ENCODE data around the gene SDC1. TPM values are rescaled to one million over a fixed set of nuclear protein-coding genes. Genes with fewer than 3 reads are reported as not detected.

SDC1 gene
- total RNA-seq, 1 experiment from 2014 or later: 307 TPM

- no peak for DNase-seq (ENCODE audit: low spot score)
These were observed 52.5 kb downstream of the SDC1 start for GRCh38 chr2:20172273-20173055.

- DNase-seq (ENCODE audit: low spot score): no peak
These were observed 53.4 kb downstream of the SDC1 start for GRCh38 chr2:20171445-20171977.

GRCh38 chr2:20170704-20171250, 54.2 kb downstream of the SDC1 start:
- no peak for DNase-seq (ENCODE audit: low spot score)

GRCh38 chr2:20169796-20170703, 54.9 kb downstream of the SDC1 start:
- no peak for DNase-seq (ENCODE audit: low spot score)

GRCh38 chr2:20168727-20169696, 55.9 kb downstream of the SDC1 start:
- no peak for DNase-seq (ENCODE audit: low spot score)

- no peak for DNase-seq (ENCODE audit: low spot score)
These were observed 56.7 kb downstream of the SDC1 start for GRCh38 chr2:20168048-20168726.

- no peak for DNase-seq (ENCODE audit: low spot score)
These were observed 57.6 kb downstream of the SDC1 start for GRCh38 chr2:20167356-20167755.

- no peak for DNase-seq (ENCODE audit: low spot score)
These were observed 59.0 kb downstream of the SDC1 start for GRCh38 chr2:20165677-20166509.

- no peak for DNase-seq (ENCODE audit: low spot score)
These were observed 60.0 kb downstream of the SDC1 start for GRCh38 chr2:20164734-20165478.

GRCh38 chr2:20164061-20164733, 60.7 kb downstream of the SDC1 start:
- DNase-seq (ENCODE audit: low spot score): peak; percentile 28

GRCh38 chr2:20159411-20160070, 65.4 kb downstream of the SDC1 start:
- DNase-seq (ENCODE audit: low spot score): no peak

- no peak for DNase-seq (ENCODE audit: low spot score)
These were observed 67.6 kb downstream of the SDC1 start for GRCh38 chr2:20157193-20157891.

- no peak for DNase-seq (ENCODE audit: low spot score)
These were observed 68.1 kb downstream of the SDC1 start for GRCh38 chr2:20156836-20157192.

- DNase-seq (ENCODE audit: low spot score): no peak
These were observed 68.7 kb downstream of the SDC1 start for GRCh38 chr2:20156076-20156759.

GRCh38 chr2:20153131-20153851, 71.6 kb downstream of the SDC1 start:
- no peak for DNase-seq (ENCODE audit: low spot score)

All from HT-29 (cell line).